ENCODE results near the gene AP5S1. TPM values are rescaled to one million over a fixed set of nuclear protein-coding genes. Genes with fewer than 3 reads are reported as not detected.

AP5S1 gene
- total and polyA plus RNA-seq, 2 of the 13 experiments (the other 11 are each of a cell fraction or from before 2014, with no cell fraction given), result 7.9 to 23.2 TPM

- TF ChIP-seq FOXJ3 (CRISPR knock-in tag; IDR thresholded peaks at IDR 0.05; ENCODE audit: borderline replicate concordance) (no peak), FUBP1 (CRISPR knock-in tag; IDR thresholded peaks at IDR 0.05; ENCODE audit: borderline replicate concordance) (no peak), ZNF343 (CRISPR knock-in tag; IDR thresholded peaks at IDR 0.05) (no peak), ASH2L (IDR thresholded peaks at IDR 0.05; ENCODE audit: insufficient read length, low read depth, low read length) (no peak), GPBP1L1 (CRISPR knock-in tag; IDR thresholded peaks at IDR 0.05) (no peak), ATF3 (CRISPR knock-in tag; IDR thresholded peaks at IDR 0.05) (no peak), BATF2 (CRISPR knock-in tag; IDR thresholded peaks at IDR 0.05) (no peak), CHCHD3 (CRISPR knock-in tag; IDR thresholded peaks at IDR 0.05) (no peak; the same call in 1 of the 2 replicates), NR2F2 (IDR thresholded peaks at IDR 0.05; ENCODE audit: borderline replicate concordance, low read depth) (no peak), ZNF572 (CRISPR knock-in tag; IDR thresholded peaks at IDR 0.05) (0 out of 2 replicates have a peak, but pooled peaks have one; percentile 83), ZHX2 (IDR thresholded peaks at IDR 0.05; ENCODE audit: low read depth) (0 out of 2 replicates have a peak, but pooled peaks have one; percentile 64), ZHX2 (CRISPR knock-in tag; IDR thresholded peaks at IDR 0.05; ENCODE audit: borderline replicate concordance) (no peak), AGO2 (optimal IDR thresholded peaks at IDR 0.05; ENCODE audit: low read depth, low read length) (peak; percentile 89), HINFP (CRISPR knock-in tag; IDR thresholded peaks at IDR 0.05; ENCODE audit: low read depth) (no peak)
These were observed 34.9 kb upstream of the AP5S1 start (continued) for GRCh38 chr20:3785240-3786125.

Data from HepG2 (cell line).